GM13977 (cell line): ENCODE measurements around the gene TMEM9.

ENCODE experiments used
- DNase-seq: peaks from one replicate; pipeline ENCODE4 v3.0.0; 2012; ENCODE audit warnings: low spot score
- in situ Hi-C: fragments of 300-500 bp; cut with MboI; formaldehyde crosslinking; loops from one replicate; pipeline ENCODE4 v1.12.0; 2022; ENCODE audit warnings: low sequenced_read_pairs, low pct_unique_long_range_greater_than_20kb, mixed read lengths, inconsistent platforms; ENCODE audit not compliant: unreplicated experiment
- TF ChIP-seq, protein P1 (sequence below): IDR thresholded peaks from 2 replicates; pipeline ENCODE4 v1.5.1; 2012; ENCODE audit warnings: mild to moderate bottlenecking, control low read depth; ENCODE audit not compliant: insufficient read depth; ENCODE audit errors: extremely low read depth, missing control alignments

The TMEM9 gene

GRCh38 chr1:201093561-201093960, 60.7 kb downstream of the TMEM9 start:
- in situ Hi-C loops = no loop called here
- DNase-seq = no peak
- TF ChIP-seq, protein P1, sequence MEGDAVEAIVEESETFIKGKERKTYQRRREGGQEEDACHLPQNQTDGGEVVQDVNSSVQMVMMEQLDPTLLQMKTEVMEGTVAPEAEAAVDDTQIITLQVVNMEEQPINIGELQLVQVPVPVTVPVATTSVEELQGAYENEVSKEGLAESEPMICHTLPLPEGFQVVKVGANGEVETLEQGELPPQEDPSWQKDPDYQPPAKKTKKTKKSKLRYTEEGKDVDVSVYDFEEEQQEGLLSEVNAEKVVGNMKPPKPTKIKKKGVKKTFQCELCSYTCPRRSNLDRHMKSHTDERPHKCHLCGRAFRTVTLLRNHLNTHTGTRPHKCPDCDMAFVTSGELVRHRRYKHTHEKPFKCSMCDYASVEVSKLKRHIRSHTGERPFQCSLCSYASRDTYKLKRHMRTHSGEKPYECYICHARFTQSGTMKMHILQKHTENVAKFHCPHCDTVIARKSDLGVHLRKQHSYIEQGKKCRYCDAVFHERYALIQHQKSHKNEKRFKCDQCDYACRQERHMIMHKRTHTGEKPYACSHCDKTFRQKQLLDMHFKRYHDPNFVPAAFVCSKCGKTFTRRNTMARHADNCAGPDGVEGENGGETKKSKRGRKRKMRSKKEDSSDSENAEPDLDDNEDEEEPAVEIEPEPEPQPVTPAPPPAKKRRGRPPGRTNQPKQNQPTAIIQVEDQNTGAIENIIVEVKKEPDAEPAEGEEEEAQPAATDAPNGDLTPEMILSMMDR = no peak

- DNase-seq = no peak
- in situ Hi-C loops = no loop called here
- TF ChIP-seq, protein P1 = no peak
Measured at GRCh38 chr1:201092738-201093137, 61.5 kb downstream of the TMEM9 start.

DNA sequence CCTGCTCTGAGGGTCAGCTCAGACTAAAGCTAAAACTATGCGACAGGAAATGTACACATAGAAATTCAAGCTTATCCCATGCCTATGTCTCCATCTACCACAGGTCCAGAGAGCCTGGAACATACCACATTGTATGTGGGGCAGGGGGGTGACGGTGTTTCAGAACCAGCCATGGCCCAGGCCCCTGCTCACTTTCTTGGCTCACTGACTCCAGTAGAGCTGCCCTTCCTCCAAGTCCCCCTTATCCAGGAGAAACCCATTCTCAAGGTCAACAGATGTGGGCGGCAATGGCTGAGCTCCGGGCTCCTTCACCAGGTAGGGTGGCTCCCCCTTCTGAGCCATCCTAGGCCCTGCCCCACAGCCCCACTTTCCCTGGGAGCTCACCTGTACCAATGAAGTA, 63.0 kb downstream of the TMEM9 start:
- in situ Hi-C loops = no loop called here
- no peak for DNase-seq
- TF ChIP-seq, protein P1 = no peak

DNA sequence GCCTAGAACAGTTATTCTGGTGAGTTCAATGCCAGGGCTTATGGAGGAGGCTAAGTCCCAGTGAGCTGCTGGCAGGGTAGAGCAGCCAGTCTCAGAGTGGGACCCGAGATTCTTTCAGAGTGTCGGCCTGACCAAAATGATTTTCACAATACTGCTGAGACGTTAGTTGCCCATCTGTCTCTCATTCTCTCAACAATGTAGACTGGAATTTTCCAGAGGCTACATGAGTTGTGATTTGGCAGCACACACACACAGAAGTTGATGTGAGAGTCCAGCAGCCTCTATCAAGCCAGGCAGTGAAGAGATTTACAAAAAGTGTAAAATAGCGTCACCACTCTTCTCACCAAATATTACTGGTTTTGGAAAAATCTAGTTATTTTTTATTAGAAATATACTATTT, 63.7 kb downstream of the TMEM9 start:
- in situ Hi-C loops = no loop called here
- TF ChIP-seq, protein P1 = no peak
- DNase-seq = no peak

DNA sequence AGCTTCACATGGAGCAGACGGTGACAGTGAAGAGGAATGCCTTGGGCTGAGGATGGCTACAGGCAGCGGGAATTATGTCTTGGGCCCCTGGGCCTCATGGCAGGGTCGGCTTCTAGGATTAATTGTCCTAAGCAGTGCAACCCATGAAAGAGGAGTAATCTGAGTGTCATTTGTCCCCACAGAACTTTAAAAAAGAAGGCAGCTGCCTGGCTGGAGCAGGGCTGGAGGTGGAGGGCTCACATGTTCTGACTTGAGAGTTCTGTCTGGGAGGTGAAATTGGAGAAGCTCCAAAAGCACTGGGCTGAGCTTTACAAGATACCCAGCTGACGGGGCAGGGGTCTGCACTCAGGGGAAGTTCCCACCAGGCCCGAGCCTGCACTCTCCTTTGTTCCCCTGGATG, 64.7 kb downstream of the TMEM9 start:
- in situ Hi-C loops = no loop called here
- DNase-seq = no peak
- TF ChIP-seq, protein P1 = no peak

GRCh38 chr1:201088901-201089525, 65.3 kb downstream of the TMEM9 start:
- TF ChIP-seq, protein P1 = no peak

DNA sequence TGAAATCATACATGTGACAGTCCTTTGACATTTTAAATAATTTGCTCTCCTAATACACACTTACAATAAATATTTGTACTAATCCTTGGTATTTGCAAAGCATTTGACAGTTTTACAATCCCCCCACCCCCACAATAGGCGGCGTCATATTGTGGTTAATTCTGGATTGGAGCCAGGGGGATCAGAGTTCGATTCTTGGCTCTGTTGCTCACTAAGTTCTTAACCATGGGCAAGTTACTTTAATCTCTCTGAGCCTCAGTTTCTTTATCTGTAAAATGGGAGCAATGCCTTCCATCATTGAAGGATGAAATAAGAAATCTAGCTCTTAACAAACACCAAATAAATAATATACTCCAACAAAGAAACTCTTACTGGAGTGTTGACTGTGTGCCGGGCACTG, 65.9 kb downstream of the TMEM9 start:
- no peak for DNase-seq
- in situ Hi-C loops = no loop called here
- TF ChIP-seq, protein P1 = no peak

More at GRCh38 chr1:201088901-201089525, 65.3 kb downstream of the TMEM9 start:
- no peak for DNase-seq
- in situ Hi-C loops = no loop called here
